ENCODE measurements around the gene ADIG.

- TF ChIP-seq HDAC6 (IDR thresholded peaks at IDR 0.05; ENCODE audit: low read depth, low read length) (no peak), HDAC2 (IDR thresholded peaks at IDR 0.05; ENCODE audit: borderline replicate concordance in 1 of 2, low read depth in 2 of 2, low read length in 2 of 2) (no peak), YY1 (IDR thresholded peaks at IDR 0.05; ENCODE audit: low read depth, low read length) (no peak), TAF1 (IDR thresholded peaks at IDR 0.05; ENCODE audit: low read depth, low read length) (no peak), GTF2F1 (IDR thresholded peaks at IDR 0.05; ENCODE audit: borderline replicate concordance, low read depth, low read length) (no peak), EZH2 (IDR thresholded peaks at IDR 0.05; ENCODE audit: low read depth, low read length, severe bottlenecking) (no peak), POLR2AphosphoS5 (IDR thresholded peaks at IDR 0.05; ENCODE audit: low read depth, low read length) (no peak), CTCF (IDR thresholded peaks at IDR 0.05; ENCODE audit: control extremely low read depth in 1 of 3, insufficient read depth in 1 of 3, low read depth in 1 of 3, low read length in 3 of 3) (no peak), KDM4A (IDR thresholded peaks at IDR 0.05; ENCODE audit: low read depth, low read length, severe bottlenecking) (no peak)
Observed at GRCh38 chr20:38548356-38549083, 32.5 kb upstream of the ADIG start.
